CD4-positive, alpha-beta memory T cell (primary cell): Measurements from ENCODE around the gene AKR1B15. TPM values are rescaled to one million over a fixed set of nuclear protein-coding genes. Genes with fewer than 3 reads are reported as not detected.
A peak's percentile ranks its signal among the peaks of the same experiment; 100 is the strongest.

ENCODE experiments used
- CTCF ChIA-PET: fragments of 350-600 bp; sonication (Branson Sonifier 250); formaldehyde crosslinking; loops from one replicate; lab custom pipeline; 2021; ENCODE audit warnings: inconsistent platforms; ENCODE audit not compliant: partially characterized antibody; lab: Charles Lee
- POLR2A ChIA-PET: fragments of 350-600 bp; sonication (Branson Sonifier 250); formaldehyde crosslinking; loops from one replicate; lab custom pipeline; 2021; ENCODE audit not compliant: partially characterized antibody; lab: Charles Lee
- DNase-seq, 5 donors: peaks; one replicate each; pipeline versions ENCODE4 v3.0.0 to v3.0.0-alpha.2; 2020 to 2022; ENCODE audit warnings: mixed read lengths in 1 of 5
- H3K27ac ChIP-seq: one replicate; pipeline ENCODE4 v1.7.0; 2013; ENCODE audit warnings: low read depth, low read length
- H3K27me3 ChIP-seq: 2 replicates; pipeline ENCODE4 v1.7.0; 2013; ENCODE audit warnings: mild to moderate bottlenecking, low read length, moderate library complexity; ENCODE audit not compliant: insufficient read depth
- H3K36me3 ChIP-seq: 2 replicates; pipeline ENCODE4 v1.7.0; 2013; ENCODE audit warnings: mild to moderate bottlenecking, low read length, moderate library complexity; ENCODE audit not compliant: insufficient read depth
- H3K4me1 ChIP-seq: 2 replicates; pipeline ENCODE4 v1.7.0; 2013; ENCODE audit warnings: mild to moderate bottlenecking, low read length, moderate library complexity; ENCODE audit not compliant: insufficient read depth
- H3K4me3 ChIP-seq, 2 donors: one replicate each; pipeline ENCODE4 v1.7.0; 2013; ENCODE audit warnings: low read length in 2 of 2, mild to moderate bottlenecking in 1 of 2
- H3K9me3 ChIP-seq, 2 donors: one replicate each; pipeline ENCODE4 v1.7.0; 2013; ENCODE audit warnings: low read length in 2 of 2, control low read depth in 1 of 2; ENCODE audit not compliant: control insufficient read depth in 1 of 2
- H3K27ac Mint-ChIP-seq, 7 donors: one replicate each; pipeline ENCODE4 v1.8.0; 2020 to 2021; ENCODE audit warnings: mixed read lengths in 7 of 7, mild to moderate bottlenecking in 6 of 7, inconsistent platforms in 3 of 7, moderate library complexity in 3 of 7
- H3K27me3 Mint-ChIP-seq, 2 donors: one replicate each; pipeline ENCODE4 v1.8.0; 2020 to 2021; ENCODE audit warnings: mixed read lengths in 2 of 2
- H3K36me3 Mint-ChIP-seq, 2 donors: one replicate each; pipeline ENCODE4 v1.8.0; 2020 to 2021; ENCODE audit warnings: mixed read lengths in 2 of 2, inconsistent platforms in 1 of 2, mild to moderate bottlenecking in 1 of 2
- H3K4me1 Mint-ChIP-seq, 4 donors: one replicate each; pipeline ENCODE4 v1.8.0; 2020 to 2021; ENCODE audit warnings: mixed read lengths in 4 of 4, mild to moderate bottlenecking in 1 of 4
- H3K4me3 Mint-ChIP-seq, 8 donors: one replicate each; pipeline ENCODE4 v1.8.0; 2020 to 2021; ENCODE audit warnings: mixed read lengths in 8 of 8, mild to moderate bottlenecking in 7 of 8, moderate library complexity in 6 of 8, inconsistent platforms in 3 of 8
- H3K9me3 Mint-ChIP-seq, 8 donors: one replicate each; pipeline ENCODE4 v1.8.0; 2020 to 2021; ENCODE audit warnings: mixed read lengths in 8 of 8, mild to moderate bottlenecking in 5 of 8, inconsistent platforms in 3 of 8, moderate library complexity in 1 of 8
- intact Hi-C: fragments of 100-400 bp; cut with micrococcal nuclease; formaldehyde crosslinking; loops from one replicate; pipeline ENCODE4 v1.15.1; 2023
- polyA plus RNA-seq, 2 donors: library from polyadenylated mRNA; unstranded; fragments of 300-500 nt; fragmentation: Illumina TruSeq; gene quantifications; one replicate each; pipeline ENCODE4 v1.2.3, GENCODE V29; 2021
- total RNA-seq, 2 experiments: library from RNA; stranded (reverse); gene quantifications; one replicate each; pipeline ENCODE4 v1.2.3, GENCODE V29; 2021

AKR1B15 gene
- total and polyA plus RNA-seq, 4 experiments from 2014 or later = not detected

GRCh38 chr7:134571101-134571500 lies 22.2 kb downstream of the AKR1B15 start:
- Mint-ChIP-seq H3K4me1 (no peaks in the 10 kb centered on the region), H3K36me3 (no peaks in the 10 kb centered on the region), H3K9me3 (peaks cover 0 to 24% (median 12%) of the 10 kb centered on the region in 8 donors), H3K27me3 (peaks cover 2 to 9% of the 10 kb centered on the region in 2 donors), H3K4me3 (no peak overlapping the region), H3K27ac (no peak overlapping the region)
- ChIA-PET CTCF (no interaction called here), POLR2A (no interaction called here)
- intact Hi-C loops = no loop called here
- H3K4me1 ChIP-seq = no peaks in the 10 kb centered on the region
- H3K27ac ChIP-seq = no peak overlapping the region
- H3K4me3 ChIP-seq = no peak overlapping the region
- DNase-seq = no peak
- H3K36me3 ChIP-seq = no peaks in the 10 kb centered on the region
- no peaks in the 10 kb centered on the region for H3K27me3 ChIP-seq
- no peaks in the 10 kb centered on the region for H3K9me3 ChIP-seq

DNA sequence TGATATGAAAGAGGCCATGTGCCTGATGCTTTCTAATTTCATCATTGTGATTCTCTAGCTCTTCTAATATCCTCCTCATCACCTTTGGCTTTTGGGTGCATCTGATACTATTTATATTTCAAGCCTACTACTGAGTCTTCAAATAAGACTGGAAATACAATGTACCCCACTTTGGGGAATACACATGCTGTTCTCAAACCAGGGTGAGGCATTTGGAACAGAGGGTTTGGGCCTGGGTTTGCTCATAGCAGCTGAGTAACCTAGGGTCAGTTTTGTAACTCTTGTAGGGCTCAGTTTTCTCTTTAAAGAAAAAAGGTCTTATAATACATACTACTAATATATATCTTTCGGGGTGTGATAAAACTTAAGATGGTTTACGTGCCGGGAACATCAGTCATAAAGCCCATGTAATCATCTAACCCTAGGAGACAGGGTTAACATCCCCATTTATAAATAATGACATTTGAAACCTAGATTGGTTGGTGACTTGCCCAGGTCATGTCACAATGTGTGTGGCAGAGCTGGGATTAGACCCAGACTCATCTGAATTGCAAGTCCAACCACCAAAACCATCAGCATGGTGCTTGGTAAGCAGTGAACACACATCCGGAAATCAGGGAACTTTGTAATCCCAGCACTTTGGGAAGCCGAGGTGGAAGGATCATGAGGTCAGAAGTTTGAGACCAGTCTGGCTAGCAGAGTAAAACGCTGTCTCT lies 23.0 kb downstream of the AKR1B15 start:
- Mint-ChIP-seq H3K4me3 (no peak overlapping the region), H3K4me1 (no peaks in the 10 kb centered on the region), H3K36me3 (no peaks in the 10 kb centered on the region), H3K27ac (no peak overlapping the region), H3K9me3 (peaks cover 0 to 24% (median 12%) of the 10 kb centered on the region in 8 donors), H3K27me3 (peaks cover 2 to 9% of the 10 kb centered on the region in 2 donors)
- Histone ChIP-seq H3K4me1 (no peaks in the 10 kb centered on the region), H3K27me3 (no peaks in the 10 kb centered on the region), H3K9me3 (no peaks in the 10 kb centered on the region), H3K27ac (no peak overlapping the region), H3K4me3 (no peak overlapping the region), H3K36me3 (no peaks in the 10 kb centered on the region)
- CTCF ChIA-PET = no interaction called here
- DNase-seq = no peak
- intact Hi-C loops = no loop called here
- POLR2A ChIA-PET = no interaction called here

DNA sequence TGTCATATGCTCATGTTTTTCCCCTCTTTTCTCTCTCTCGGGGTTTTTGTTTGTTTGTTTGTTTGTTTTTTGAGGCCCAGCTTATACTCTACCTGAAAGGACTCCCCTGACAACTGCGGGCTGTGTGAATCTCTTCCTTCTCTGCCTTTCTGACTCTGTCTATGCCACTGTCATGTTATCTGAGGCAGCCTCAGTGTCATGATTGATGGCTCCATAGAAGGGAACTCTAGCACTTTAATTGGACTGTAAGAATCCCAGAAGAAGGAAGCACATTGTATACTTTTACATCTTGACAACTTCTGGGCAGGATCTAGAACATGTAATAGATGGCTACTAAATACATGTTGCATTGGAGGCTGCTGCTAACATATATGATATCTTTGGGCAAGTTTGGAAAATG lies 25.4 kb downstream of the AKR1B15 start:
- no peaks in the 10 kb centered on the region for H3K27me3 ChIP-seq
- H3K4me3 ChIP-seq = no peak overlapping the region
- H3K9me3 ChIP-seq = no peaks in the 10 kb centered on the region
- Mint-ChIP-seq H3K9me3 (peaks cover 0 to 18% (median 11%) of the 10 kb centered on the region in 8 donors), H3K36me3 (no peaks in the 10 kb centered on the region), H3K4me3 (no peak overlapping the region), H3K27ac (no peak overlapping the region), H3K4me1 (no peaks in the 10 kb centered on the region), H3K27me3 (peaks cover 0 to 13% of the 10 kb centered on the region in 2 donors)
- ChIA-PET CTCF (interaction anchor here (0.8 kb wide), 1 partner anchor 32 kb away, joined by 4 read pairs; no protein-coding TSS in a partner anchor), POLR2A (no interaction called here)
- intact Hi-C loops = no loop called here
- H3K4me1 ChIP-seq = no peaks in the 10 kb centered on the region
- DNase-seq = no peak
- H3K27ac ChIP-seq = no peak overlapping the region
- no peaks in the 10 kb centered on the region for H3K36me3 ChIP-seq

DNA sequence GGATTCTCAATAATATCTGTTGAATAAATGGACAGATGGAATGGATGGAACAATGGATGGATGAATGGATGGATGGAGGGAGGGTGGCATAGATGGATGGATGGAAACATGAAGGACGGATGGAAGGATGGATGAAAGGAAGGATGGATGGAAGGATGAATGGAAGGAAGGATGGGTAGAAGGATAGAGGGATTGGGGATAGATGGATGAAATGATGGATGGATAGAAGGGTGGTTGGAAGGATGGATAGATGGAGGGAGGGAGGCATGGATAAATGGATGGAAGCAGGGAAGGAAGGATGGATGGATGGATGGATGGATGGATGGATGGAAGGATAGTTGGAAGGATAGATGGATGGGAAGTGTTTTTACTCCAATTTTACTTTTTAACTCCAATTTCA lies 35.4 kb downstream of the AKR1B15 start:
- Mint-ChIP-seq H3K27me3 (peaks cover 16 to 22% of the 10 kb centered on the region in 2 donors), H3K27ac (no peak overlapping the region), H3K9me3 (peaks cover 0 to 4% (median 0%) of the 10 kb centered on the region in 8 donors), H3K4me3 (peak overlapping the region in 1 of 8 donors; percentile 1), H3K4me1 (no peaks in the 10 kb centered on the region), H3K36me3 (no peaks in the 10 kb centered on the region)
- Histone ChIP-seq H3K4me1 (no peaks in the 10 kb centered on the region), H3K9me3 (no peaks in the 10 kb centered on the region), H3K36me3 (no peaks in the 10 kb centered on the region), H3K27me3 (no peaks in the 10 kb centered on the region), H3K4me3 (no peak overlapping the region), H3K27ac (no peak overlapping the region)
- intact Hi-C loops = no loop called here
- CTCF ChIA-PET = interaction anchor here (1.0 kb wide), 1 partner anchor 27 kb away, joined by 3 read pairs; no protein-coding TSS in a partner anchor
- no peak for DNase-seq
- POLR2A ChIA-PET = no interaction called here

DNA sequence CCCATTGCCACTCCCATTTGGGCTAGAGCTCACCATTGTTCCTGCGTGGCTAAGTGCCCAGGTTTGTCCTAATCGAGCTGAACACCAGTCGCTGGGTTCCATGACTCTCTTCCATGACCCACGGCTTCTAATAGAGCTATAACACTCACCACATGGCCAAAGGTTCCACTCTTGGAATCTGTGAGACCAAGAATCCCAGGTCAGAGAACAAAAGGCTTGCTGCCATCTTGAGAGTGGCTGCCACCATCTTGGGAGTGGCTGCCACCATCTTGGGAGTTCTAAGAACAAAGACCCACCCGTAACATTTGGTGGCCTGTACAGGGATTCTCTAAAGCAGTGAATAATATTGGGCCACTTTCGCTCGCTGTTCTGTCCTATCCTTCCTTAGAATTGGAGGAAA lies 37.0 kb downstream of the AKR1B15 start:
- H3K27me3 Mint-ChIP-seq = peaks cover 13 to 22% of the 10 kb centered on the region in 2 donors
- Histone ChIP-seq H3K36me3 (no peaks in the 10 kb centered on the region), H3K9me3 (no peaks in the 10 kb centered on the region), H3K27ac (no peak overlapping the region), H3K4me3 (no peak overlapping the region), H3K27me3 (no peaks in the 10 kb centered on the region), H3K4me1 (no peaks in the 10 kb centered on the region)
- no peak overlapping the region for H3K27ac Mint-ChIP-seq
- no peak for DNase-seq
- CTCF ChIA-PET = no interaction called here
- no peaks in the 10 kb centered on the region for H3K36me3 Mint-ChIP-seq
- no peaks in the 10 kb centered on the region for H3K4me1 Mint-ChIP-seq
- H3K4me3 Mint-ChIP-seq = no peak overlapping the region
- POLR2A ChIA-PET = no interaction called here
- H3K9me3 Mint-ChIP-seq = peaks cover 0 to 4% (median 0%) of the 10 kb centered on the region in 8 donors
- intact Hi-C loops = no loop called here

GRCh38 chr7:134587750-134588149 lies 38.8 kb downstream of the AKR1B15 start:
- POLR2A ChIA-PET = no interaction called here
- H3K27me3 Mint-ChIP-seq = peaks cover 12 to 17% of the 10 kb centered on the region in 2 donors
- H3K4me3 ChIP-seq = no peak overlapping the region

DNA sequence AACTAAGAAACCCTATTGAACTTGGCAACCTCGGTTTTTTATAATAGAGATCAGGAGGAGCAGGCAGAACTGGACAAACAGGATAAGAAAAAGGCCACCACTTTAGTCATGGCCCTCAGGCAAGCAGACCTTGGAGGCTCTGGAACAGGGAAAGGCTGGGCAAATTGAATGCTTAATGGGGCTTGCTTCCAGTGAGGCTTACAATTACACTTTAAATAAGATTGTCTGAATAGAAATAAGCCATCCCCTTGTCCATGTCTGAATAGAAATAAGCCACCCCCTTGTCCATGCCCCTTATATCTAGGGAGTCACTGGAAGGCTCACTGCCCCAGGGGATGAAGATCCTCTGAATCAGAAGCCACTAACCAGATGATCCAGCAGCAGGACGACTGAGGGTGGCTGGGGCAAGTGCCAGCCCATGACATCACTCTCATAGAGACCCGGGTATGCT lies 40.6 kb downstream of the AKR1B15 start:
- intact Hi-C loops = no loop called here
- Histone ChIP-seq H3K36me3 (no peaks in the 10 kb centered on the region), H3K4me1 (no peaks in the 10 kb centered on the region), H3K27me3 (no peaks in the 10 kb centered on the region), H3K27ac (no peak overlapping the region), H3K4me3 (no peak overlapping the region), H3K9me3 (no peaks in the 10 kb centered on the region)
- H3K9me3 Mint-ChIP-seq = peaks cover 0 to 20% (median 4%) of the 10 kb centered on the region in 8 donors
- H3K4me3 Mint-ChIP-seq = no peak overlapping the region
- H3K4me1 Mint-ChIP-seq = no peaks in the 10 kb centered on the region
- H3K36me3 Mint-ChIP-seq = no peaks in the 10 kb centered on the region
- ChIA-PET POLR2A (no interaction called here), CTCF (no interaction called here)
- peaks cover 7 to 12% of the 10 kb centered on the region in 2 donors for H3K27me3 Mint-ChIP-seq
- DNase-seq = no peak
- no peak overlapping the region for H3K27ac Mint-ChIP-seq

More at GRCh38 chr7:134587750-134588149, 38.8 kb downstream of the AKR1B15 start:
- H3K27ac Mint-ChIP-seq = no peak overlapping the region
- no peaks in the 10 kb centered on the region for H3K4me1 Mint-ChIP-seq
- intact Hi-C loops = no loop called here
- H3K27me3 ChIP-seq = no peaks in the 10 kb centered on the region
- no peaks in the 10 kb centered on the region for H3K9me3 ChIP-seq
- peaks cover 0 to 14% (median 4%) of the 10 kb centered on the region in 8 donors for H3K9me3 Mint-ChIP-seq
- CTCF ChIA-PET = no interaction called here
- no peaks in the 10 kb centered on the region for H3K36me3 Mint-ChIP-seq
- no peak overlapping the region for H3K27ac ChIP-seq
- H3K4me3 Mint-ChIP-seq = no peak overlapping the region
- no peaks in the 10 kb centered on the region for H3K36me3 ChIP-seq
- no peak for DNase-seq
- H3K4me1 ChIP-seq = no peaks in the 10 kb centered on the region
